NK-92 (cell line): ENCODE measurements around the gene WDFY3.

Experiments
- DNase-seq: peaks from one replicate; lab custom pipeline; 2025; ENCODE audit not compliant: unreplicated experiment; lab: John Stamatoyannopoulos, UW

WDFY3 gene

GRCh38 chr4:84966382-84967242 lies at the start of gene WDFY3:
TSS of gene WDFY3 (minus strand) at chr4:84966690. CDS start at chr4:84860591, 106,099 bp downstream.
- DNase-seq, result no peak

- DNase-seq, result no peak
Measured at GRCh38 chr4:85005865-85006377, 39.4 kb upstream of the WDFY3 start.

GRCh38 chr4:85000343-85000742 lies 33.9 kb upstream of the WDFY3 start:
- no peak for DNase-seq

GRCh38 chr4:84995386-84995785 lies 28.9 kb upstream of the WDFY3 start:
- DNase-seq, result no peak

- DNase-seq, result no peak
Measured at GRCh38 chr4:84994280-84994679, 27.8 kb upstream of the WDFY3 start.

- DNase-seq, result no peak
Measured at GRCh38 chr4:84985952-84986351, 19.5 kb upstream of the WDFY3 start.

- no peak for DNase-seq
Measured at GRCh38 chr4:84977396-84977795, 10.9 kb upstream of the WDFY3 start.

GRCh38 chr4:84973856-84974255 lies 7.4 kb upstream of the WDFY3 start:
- DNase-seq, result no peak

- no peak for DNase-seq
Measured at GRCh38 chr4:84971319-84971932, 4.9 kb upstream of the WDFY3 start.

- DNase-seq, result no peak
Measured at GRCh38 chr4:84968925-84969324, 2.4 kb upstream of the WDFY3 start.

- DNase-seq, result no peak
Measured at GRCh38 chr4:84967243-84967690, 777 bp upstream of the WDFY3 start.

GRCh38 chr4:84965553-84966381 lies 723 bp downstream of the WDFY3 start:
- no peak for DNase-seq

GRCh38 chr4:84964995-84965552 lies 1.4 kb downstream of the WDFY3 start:
- DNase-seq, result no peak

GRCh38 chr4:84962102-84962501 lies 4.4 kb downstream of the WDFY3 start:
- no peak for DNase-seq

GRCh38 chr4:84958434-84958833 lies 8.1 kb downstream of the WDFY3 start:
- DNase-seq, result no peak

- DNase-seq, result no peak
Measured at GRCh38 chr4:84957514-84958420, 8.7 kb downstream of the WDFY3 start.

GRCh38 chr4:84956014-84956413 lies 10.5 kb downstream of the WDFY3 start:
- DNase-seq, result no peak

- DNase-seq, result no peak
Measured at GRCh38 chr4:84954982-84955567, 11.4 kb downstream of the WDFY3 start.

GRCh38 chr4:84952776-84953175 lies 13.7 kb downstream of the WDFY3 start:
- DNase-seq, result no peak

GRCh38 chr4:84952004-84952403 lies 14.5 kb downstream of the WDFY3 start:
- no peak for DNase-seq
